Measurements from ENCODE around the gene P2RY8.

GRCh38 chrX:1542994-1543725 lies 6.2 kb upstream of the P2RY8 start:
- no peak for TF ChIP-seq CTCF (IDR thresholded peaks at IDR 0.05; ENCODE audit: low read depth, low read length, poor library complexity, severe bottlenecking)
- no peak for TF ChIP-seq EZH2phosphoT487 (IDR thresholded peaks at IDR 0.05; ENCODE audit: borderline replicate concordance, low read length)

Measured in DOHH2 (cell line).